NCI-H128 (cell line): Measurements from ENCODE around the gene FAM131C.
"Not testable (repeated sequence)": the region's sequence is repeated elsewhere in the genome, so short reads cannot be mapped to it uniquely, and the experiment has no call there.

Experiments used
- DNase-seq: peaks from one replicate; lab custom pipeline; 2025; ENCODE audit not compliant: unreplicated experiment; lab: John Stamatoyannopoulos, UW

Gene FAM131C

GRCh38 chr1:16061989-16062686 is 11.3 kb downstream of the FAM131C start:
- DNase-seq: not testable (repeated sequence)

DNA sequence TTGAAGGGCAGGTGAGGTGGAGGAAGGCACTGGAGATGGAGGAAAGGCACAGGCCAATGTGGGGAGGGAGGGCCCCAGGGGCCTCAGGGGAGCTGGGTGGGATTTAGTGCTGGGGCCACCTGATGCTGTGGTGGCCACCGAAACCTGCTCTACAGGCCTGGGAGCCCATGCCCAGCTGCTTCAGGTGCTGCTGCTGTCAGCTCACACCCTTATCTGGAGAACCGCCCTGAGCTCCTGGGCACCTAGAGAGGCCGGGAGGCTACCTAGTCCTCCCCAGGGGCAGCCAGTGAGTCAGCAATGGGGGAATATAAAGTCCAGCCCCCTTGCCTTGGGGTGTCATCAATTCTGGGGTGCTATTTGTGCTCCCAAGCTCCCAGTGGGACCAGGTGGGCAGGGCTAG is 12.2 kb downstream of the FAM131C start:
- DNase-seq: no peak

DNA sequence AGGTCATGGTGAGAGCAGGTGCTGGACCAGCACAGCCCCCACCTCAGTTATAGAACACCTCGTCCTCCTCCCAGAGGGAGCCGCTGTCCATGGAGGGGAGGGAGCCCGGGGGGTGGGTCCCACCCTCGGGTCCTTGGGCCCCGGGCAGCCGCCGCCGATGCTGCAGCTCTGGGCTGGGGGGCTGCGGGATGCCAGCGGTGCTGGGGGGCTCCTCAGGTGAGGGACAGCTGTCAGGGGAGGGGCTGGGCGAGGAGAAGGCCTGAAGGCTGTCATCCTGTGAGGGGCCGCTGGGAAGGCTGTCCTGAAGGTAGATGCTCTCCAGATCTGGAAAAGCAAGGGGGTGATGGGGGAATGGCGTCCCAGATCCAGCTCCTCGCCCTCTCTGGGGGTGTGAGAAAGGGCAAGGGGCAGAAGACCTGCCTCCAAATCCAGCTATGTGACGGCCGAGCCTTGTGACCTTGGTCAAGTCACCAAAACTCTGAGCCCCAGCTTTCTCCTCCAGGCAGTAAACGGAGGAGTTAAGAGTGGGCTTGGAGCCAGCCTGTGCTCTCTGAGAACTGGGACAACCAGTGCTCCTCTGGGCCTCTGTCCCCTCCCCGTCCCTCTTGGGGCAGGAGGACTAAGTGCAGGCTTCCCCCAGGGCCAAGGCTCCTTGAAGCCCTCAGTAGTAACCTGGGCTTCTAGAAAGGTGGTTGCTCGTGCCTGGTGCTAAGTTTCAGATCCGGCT is 14.9 kb downstream of the FAM131C start:
- not testable (repeated sequence) for DNase-seq

GRCh38 chr1:16057314-16057915 is 16.0 kb downstream of the FAM131C start:
- DNase-seq: not testable (repeated sequence)

- not testable (repeated sequence) for DNase-seq
Observed at GRCh38 chr1:16056521-16056912, 16.9 kb downstream of the FAM131C start.

- peak; percentile 87 for DNase-seq
Observed at GRCh38 chr1:16055613-16056520, 17.6 kb downstream of the FAM131C start.

GRCh38 chr1:16054598-16055540 is 18.6 kb downstream of the FAM131C start:
- DNase-seq: no peak

DNA sequence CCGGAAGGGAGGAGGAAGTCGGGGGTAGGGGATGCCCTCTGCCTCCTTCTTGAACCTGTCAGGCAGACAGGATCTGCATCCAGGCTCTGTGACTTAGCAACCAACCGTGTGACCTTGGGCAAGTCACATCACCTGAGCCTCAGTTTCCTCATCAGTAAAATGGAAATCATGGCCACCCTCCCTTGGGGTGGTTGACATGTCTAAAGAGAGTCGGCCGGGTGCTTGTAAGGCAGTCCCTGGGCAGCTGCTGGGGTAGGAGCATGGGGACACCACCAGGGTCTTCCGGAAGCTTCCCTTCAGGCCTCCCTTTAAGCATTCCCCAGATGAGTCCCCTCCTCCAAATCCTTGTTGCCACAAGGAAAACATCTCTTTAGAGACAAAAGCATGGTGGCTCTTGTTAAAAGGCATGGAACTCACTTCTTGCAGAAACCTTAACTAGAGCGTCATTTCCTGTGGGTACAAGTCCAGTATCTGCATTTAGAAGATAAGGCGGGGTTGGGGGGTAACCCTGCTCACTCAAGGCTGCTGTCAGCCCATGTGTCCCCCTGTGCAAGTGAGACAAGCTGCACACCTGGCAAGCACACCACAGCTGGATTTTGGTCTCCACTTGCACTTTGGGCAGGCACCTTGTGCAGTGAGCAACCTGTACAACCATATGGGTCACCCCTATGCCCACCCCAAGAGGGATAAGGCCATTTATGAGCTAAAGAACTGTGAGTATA is 19.5 kb downstream of the FAM131C start:
- DNase-seq: no peak

DNA sequence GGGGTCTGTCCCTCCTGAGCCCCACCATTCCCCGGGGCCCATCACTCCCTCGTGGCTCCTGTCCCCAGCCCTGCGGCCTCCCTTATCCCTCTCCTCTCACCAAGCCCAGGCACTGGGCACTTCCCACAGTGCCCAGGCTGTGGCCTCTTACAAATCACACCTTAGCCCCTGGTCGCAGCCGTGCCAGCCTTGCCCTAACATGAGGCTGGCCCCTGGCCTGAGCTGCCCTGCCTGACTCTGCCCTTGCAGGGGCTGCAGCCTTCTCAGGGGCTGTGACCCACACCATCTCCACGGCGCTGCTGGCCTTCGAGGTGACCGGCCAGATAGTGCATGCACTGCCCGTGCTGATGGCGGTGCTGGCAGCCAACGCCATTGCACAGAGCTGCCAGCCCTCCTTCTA is 21.5 kb downstream of the FAM131C start:
- not testable (repeated sequence) for DNase-seq

DNA sequence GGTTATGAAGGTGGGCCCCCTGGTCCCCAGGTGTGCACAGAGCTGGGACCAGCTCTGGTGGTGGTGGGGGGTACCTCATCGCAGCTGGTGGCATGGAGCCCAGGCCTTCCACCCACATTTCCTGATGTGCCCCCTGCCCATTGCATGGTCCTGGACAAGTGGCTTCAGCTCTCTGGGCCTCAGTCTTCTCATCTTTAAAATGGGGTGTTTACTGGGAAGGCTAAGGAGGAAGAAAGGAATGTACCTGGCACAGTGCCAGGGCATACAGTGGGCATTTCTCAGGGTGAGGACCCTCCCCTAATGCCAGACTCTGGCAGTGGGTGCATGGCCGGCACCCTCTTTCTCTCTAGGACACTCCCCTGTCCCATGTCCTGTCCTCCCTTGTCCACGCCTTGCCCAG is 22.4 kb downstream of the FAM131C start:
- DNase-seq: no peak

DNA sequence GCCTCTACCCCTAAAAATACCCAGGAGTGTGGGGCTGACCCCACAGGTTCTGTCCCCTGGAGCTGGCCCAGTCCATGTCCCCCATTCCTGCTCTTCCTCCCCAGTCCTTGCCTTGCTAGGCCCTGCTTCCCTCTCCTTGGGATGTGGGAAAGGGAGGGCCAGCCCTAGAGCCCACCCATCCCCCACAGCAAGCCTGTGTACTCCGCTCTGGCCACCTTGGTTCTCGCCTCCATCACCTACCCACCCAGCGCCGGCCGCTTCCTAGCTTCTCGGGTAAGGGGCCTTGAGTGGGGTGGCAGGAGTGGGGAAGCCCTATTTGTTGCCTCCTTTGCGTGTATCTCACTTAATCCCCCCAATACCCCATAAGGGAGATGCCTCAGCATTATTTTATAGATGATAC is 23.1 kb downstream of the FAM131C start:
- DNase-seq: no peak

GRCh38 chr1:16048573-16049189 is 24.8 kb downstream of the FAM131C start:
- DNase-seq: peak; percentile 51

GRCh38 chr1:16047791-16048475 is 25.5 kb downstream of the FAM131C start:
- no peak for DNase-seq

DNA sequence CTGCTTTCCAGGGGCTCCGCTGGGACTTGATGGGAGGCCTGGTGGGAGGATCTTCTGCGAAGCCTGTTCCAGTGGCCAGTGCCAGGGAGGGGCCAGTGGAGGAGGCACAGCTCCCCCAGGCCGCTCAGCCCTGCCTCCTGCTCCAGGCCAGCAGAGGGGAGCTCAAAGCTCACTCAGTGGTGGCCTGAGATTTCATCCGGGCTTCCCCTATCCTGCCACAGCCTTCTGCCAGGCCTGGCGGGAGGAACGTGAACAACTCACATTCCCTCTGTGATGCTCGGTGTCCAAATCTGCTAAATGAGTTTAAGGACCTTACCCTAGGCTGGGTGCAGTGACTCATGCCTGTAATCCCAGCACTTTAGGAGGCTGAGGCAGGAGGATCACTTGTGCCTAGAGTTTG is 26.6 kb downstream of the FAM131C start:
- no peak for DNase-seq

DNA sequence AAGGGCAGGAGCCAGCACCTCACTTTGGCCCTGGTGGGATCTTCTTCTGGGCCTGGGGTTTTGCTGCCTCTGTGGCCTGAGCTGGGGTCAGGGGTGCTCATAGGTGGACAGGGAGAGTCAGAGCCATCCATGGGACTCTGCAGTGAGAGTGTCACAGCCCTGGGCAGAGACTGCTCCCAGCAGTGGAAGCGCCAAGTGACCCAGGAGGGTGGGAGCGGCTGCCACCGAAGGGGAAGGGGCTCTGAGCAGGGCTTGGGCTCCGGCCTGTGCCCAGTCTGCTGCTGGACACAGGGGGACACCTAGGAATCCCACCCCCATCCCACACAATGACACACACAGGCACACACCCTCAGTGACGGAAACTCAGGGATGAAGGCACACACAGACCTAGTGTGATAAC is 29.5 kb downstream of the FAM131C start:
- DNase-seq: no peak

GRCh38 chr1:16043521-16043920 is 29.9 kb downstream of the FAM131C start, which contains the start of gene CLCNKB:
Gene CLCNKB, plus strand, starts transcription at chr1:16043782. Its CDS starts 711 bp downstream, at chr1:16044493.
- DNase-seq: no peak

DNA sequence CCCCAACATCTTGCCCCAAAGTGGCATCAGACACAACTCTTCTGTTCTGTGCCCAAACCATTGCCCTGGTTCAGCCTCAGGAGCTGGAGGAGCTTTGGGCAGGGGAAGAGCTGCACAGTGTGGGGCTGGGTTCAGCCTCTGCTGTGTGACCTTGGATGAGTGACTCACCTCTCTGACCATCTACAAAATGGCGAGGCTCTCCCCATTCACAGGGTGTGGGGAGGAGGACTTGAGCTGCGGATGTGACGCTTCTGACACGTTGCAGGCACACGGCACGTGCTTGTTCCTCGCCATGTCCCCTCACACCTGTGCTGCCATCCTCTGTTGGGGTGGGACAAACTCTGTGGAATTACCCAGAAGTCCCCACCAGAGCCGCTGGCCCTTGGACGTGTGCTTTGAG is 30.8 kb downstream of the FAM131C start:
- not testable (repeated sequence) for DNase-seq

DNA sequence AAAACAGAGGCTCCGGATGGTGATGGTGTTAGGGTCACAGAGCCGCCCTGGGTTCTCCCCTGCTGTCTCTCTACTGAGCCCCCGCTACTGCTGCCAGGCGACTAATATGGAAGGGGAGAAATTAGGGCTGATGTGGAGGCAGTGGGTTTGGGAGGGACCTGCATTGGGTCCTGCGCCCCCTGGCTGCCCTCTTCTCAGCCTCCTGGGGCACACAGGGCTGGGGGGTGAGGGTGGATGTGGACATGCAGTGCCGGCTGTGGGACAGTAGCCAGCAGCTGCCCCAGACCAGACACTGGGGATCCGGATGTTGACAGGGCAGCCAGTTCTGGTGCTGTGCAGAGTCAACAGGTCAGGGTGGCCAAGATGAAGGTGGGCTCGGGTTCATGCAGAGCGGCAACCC is 31.4 kb downstream of the FAM131C start:
- DNase-seq: no peak
